Muscle layer of duodenum (tissue), 2 donors: ENCODE data around the gene SETD6.

Experiments used
- H3K27ac ChIP-seq: one replicate; pipeline ENCODE4 v1.7.0; 2013; ENCODE audit warnings: mild to moderate bottlenecking, low read length
- H3K27me3 ChIP-seq: one replicate; pipeline ENCODE4 v1.7.0; 2013; ENCODE audit warnings: low read depth, mild to moderate bottlenecking, control low read depth, low read length
- H3K36me3 ChIP-seq, 2 donors: one replicate each; pipeline ENCODE4 v1.7.0; 2013; ENCODE audit warnings: low read length in 2 of 2, control low read depth in 1 of 2, mild to moderate bottlenecking in 1 of 2; ENCODE audit not compliant: insufficient read depth in 2 of 2, control insufficient read depth in 1 of 2
- H3K4me1 ChIP-seq, 2 donors: one replicate each; pipeline ENCODE4 v1.7.0; 2013; ENCODE audit warnings: low read length in 2 of 2, mild to moderate bottlenecking in 2 of 2, control low read depth in 1 of 2, moderate library complexity in 1 of 2; ENCODE audit not compliant: insufficient read depth in 2 of 2, control insufficient read depth in 1 of 2
- H3K4me3 ChIP-seq, 2 donors: one replicate each; pipeline ENCODE4 v1.7.0; 2013; ENCODE audit warnings: low read length in 2 of 2, low read depth in 1 of 2, mild to moderate bottlenecking in 1 of 2
- H3K9me3 ChIP-seq, 2 donors: one replicate each; pipeline ENCODE4 v1.7.0; 2013; ENCODE audit warnings: low read length in 2 of 2, control low read depth in 1 of 2, mild to moderate bottlenecking in 1 of 2; ENCODE audit not compliant: control insufficient read depth in 1 of 2
- donor health status: healthy.

Gene SETD6, protein sequence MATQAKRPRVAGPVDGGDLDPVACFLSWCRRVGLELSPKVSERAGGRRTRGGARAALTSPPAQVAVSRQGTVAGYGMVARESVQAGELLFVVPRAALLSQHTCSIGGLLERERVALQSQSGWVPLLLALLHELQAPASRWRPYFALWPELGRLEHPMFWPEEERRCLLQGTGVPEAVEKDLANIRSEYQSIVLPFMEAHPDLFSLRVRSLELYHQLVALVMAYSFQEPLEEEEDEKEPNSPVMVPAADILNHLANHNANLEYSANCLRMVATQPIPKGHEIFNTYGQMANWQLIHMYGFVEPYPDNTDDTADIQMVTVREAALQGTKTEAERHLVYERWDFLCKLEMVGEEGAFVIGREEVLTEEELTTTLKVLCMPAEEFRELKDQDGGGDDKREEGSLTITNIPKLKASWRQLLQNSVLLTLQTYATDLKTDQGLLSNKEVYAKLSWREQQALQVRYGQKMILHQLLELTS

DNA sequence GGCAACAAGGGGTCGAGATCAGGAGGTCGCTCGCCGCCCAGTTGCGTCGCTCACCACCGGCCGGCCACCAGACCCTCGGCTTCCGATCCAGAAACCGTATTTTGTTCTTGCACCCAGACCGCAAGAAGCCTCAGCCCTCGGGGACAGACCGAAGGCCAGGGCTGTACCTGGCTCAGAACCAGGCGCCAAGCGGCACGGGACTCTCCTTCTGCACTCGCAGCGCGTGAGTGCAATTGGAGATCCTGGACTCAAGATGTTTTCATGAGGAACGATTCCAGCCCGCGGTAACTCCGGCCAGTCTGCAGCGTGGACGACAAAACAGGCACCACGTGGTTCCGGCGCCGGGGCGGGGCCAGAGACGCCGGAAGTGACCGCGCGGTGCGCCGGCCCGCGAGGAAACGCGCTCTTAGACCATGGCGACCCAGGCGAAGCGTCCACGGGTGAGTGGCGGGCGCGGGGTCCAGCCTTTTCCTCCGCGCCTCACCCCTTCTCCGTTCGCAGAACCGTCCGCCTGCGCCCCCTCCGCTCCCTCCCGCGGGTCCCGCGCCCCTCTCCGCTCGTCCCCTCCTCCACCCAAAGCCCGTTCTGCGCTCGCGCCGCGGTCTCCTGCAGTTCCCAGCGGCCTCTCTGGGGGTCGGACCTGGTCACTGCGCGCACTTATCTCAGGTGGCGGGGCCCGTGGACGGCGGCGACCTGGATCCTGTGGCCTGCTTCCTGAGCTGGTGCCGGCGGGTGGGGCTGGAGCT is at the start of gene SETD6:
Gene SETD6, plus strand, starts transcription at position 393 of the 746 bp plus-strand sequence. Its CDS starts 21 bp downstream, at position 414.
- peak within 1 kb of the TSS; percentile 81 to 92 for H3K4me3 ChIP-seq
- peak within 1 kb of the TSS; percentile 36 for H3K27ac ChIP-seq
- H3K36me3 ChIP-seq: peaks cover 19 to 30% of the 10 kb centered on the region in 2 donors

DNA sequence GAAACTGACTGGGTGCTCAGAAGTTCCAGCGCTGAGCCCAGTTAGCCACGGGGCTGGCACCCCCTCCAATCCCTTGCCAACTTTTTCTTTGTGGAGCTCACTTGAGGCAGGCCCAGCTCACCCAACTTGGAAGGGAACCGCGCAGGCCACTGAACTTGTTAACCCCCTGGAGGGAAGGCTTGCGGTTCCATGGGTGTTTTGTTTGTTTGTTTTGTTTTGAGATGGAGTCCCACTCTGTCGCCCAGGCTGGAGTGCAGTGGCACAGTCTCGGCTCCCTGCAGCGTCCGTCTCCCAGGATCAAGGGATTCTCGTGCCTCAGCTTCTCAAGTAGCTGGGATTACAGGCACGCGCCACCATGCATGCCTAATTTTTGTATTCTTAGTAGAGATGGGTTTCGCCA is 49.5 kb upstream of the SETD6 start:
- Histone ChIP-seq H3K27me3 (peaks cover 25% of the 10 kb centered on the region), H3K27ac (no peak overlapping the region), H3K4me3 (no peak overlapping the region), H3K4me1 (peaks cover 0 to 18% of the 10 kb centered on the region in 2 donors), H3K9me3 (no peaks in the 10 kb centered on the region), H3K36me3 (no peaks in the 10 kb centered on the region)

More for the DNA sequence above, at the start of gene SETD6:
- Histone ChIP-seq H3K9me3 (no peaks in the 10 kb centered on the region), H3K27me3 (no peaks in the 10 kb centered on the region), H3K4me1 (peaks cover 4 to 17% of the 10 kb centered on the region in 2 donors)

DNA sequence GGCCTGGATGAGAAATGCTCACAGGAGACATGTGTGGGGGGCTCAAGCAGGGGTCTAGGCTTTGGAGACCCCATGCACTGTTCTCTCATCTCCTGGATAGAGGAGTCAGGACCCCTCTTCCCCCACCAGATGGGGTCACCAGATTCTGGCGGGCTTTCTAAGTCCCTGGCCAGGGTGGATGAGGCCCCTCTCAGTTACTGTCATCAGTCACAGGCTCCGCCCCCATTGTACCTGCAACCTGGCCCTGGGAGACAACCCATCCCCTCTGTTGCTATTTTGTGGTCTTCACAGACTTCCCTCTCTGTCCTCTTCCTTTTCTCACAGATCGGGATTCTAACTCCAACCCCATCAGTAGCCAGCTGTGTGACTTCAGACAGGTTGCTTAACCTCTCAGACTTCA is 48.9 kb upstream of the SETD6 start:
- Histone ChIP-seq H3K4me3 (no peak overlapping the region), H3K27ac (no peak overlapping the region)

DNA sequence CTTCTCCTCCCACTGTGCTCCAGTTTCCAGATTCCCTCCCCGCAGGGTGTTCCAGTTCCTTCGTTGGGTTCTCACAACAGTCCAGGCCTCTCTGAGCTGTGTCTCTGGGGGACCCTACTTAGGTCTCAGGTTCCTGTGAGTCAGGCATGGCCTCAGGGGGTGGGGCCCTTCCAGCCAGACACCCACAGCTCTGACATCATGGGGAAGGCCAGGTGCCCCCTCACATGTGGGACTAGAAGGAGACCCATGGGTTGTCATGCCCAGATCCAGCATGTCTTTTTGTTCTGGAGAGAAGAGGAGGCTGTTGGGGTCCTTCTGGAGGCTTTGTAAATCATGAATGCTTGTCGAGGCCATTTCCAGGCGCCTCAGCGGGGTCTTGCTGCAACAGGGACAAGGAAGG is 47.4 kb upstream of the SETD6 start:
- no peak overlapping the region for H3K4me3 ChIP-seq
- peaks cover 0 to 18% of the 10 kb centered on the region in 2 donors for H3K4me1 ChIP-seq
- H3K9me3 ChIP-seq: no peaks in the 10 kb centered on the region
- no peaks in the 10 kb centered on the region for H3K36me3 ChIP-seq
- peaks cover 15% of the 10 kb centered on the region for H3K27me3 ChIP-seq
- no peak overlapping the region for H3K27ac ChIP-seq

More for the DNA sequence above, 48.9 kb upstream of the SETD6 start:
- peaks cover 25% of the 10 kb centered on the region for H3K27me3 ChIP-seq
- peaks cover 0 to 18% of the 10 kb centered on the region in 2 donors for H3K4me1 ChIP-seq
- H3K36me3 ChIP-seq: no peaks in the 10 kb centered on the region
- H3K9me3 ChIP-seq: no peaks in the 10 kb centered on the region

DNA sequence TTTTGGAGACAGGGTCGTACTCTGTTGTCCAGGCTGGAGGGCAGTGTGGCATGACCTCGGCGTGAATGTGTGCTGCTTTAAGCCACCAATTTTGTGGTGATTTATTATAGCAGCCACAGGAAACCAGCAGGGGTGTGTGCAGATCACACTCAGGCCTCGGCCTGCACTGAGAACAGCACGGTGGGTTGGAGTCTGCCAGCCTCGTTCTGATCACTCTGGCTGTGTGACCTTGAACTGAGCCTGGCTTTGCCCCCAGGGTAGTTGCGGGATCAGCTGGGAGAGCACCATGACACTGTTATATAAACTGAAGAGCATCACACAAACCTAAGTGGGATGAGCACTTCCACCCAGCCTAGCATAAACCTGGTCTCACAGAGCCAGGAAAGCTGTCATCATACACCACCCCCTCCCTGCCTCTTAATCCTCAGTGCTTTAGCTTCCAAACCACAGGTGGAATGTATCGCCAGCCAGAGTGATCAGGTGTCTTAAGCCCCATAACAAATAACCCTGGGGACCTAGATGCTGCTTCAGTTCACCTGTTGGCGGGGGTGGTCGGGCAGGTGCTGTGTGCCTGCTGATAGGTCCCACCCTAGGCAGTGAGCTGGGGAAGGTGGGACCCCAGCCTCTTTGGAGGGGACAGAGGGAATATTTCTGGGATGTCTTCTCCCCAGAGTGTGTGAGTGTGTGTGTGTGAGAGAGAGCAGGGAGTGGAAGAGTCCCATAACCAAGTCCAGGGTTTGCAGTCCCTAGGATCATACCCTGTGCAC is 43.9 kb upstream of the SETD6 start:
- no peak overlapping the region for H3K4me3 ChIP-seq
- H3K4me1 ChIP-seq: no peaks in the 10 kb centered on the region
- no peaks in the 10 kb centered on the region for H3K9me3 ChIP-seq
- no peaks in the 10 kb centered on the region for H3K36me3 ChIP-seq
- no peak overlapping the region for H3K27ac ChIP-seq
- no peaks in the 10 kb centered on the region for H3K27me3 ChIP-seq

DNA sequence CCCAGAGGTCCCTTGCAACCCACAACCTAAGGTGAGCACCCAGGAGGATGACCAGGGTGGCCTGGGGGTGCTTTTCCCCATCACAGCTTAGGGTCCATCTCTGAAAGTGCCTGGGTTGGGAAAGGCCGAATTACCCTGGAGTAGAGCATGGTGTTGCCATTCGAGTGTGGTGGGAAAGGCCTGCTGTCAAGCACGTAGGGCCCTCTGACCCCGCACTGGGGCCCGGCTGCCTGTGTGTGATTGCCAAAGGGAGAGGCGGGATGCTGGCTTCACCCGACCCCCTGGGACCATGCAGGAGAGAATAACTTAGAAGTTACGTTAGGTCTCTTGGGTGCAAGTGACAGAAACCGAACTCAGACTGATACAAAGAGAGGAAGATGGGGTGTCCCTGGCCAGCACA is 43.1 kb upstream of the SETD6 start:
- Histone ChIP-seq H3K9me3 (no peaks in the 10 kb centered on the region), H3K4me1 (no peaks in the 10 kb centered on the region), H3K27ac (no peak overlapping the region), H3K4me3 (no peak overlapping the region), H3K27me3 (no peaks in the 10 kb centered on the region), H3K36me3 (no peaks in the 10 kb centered on the region)

DNA sequence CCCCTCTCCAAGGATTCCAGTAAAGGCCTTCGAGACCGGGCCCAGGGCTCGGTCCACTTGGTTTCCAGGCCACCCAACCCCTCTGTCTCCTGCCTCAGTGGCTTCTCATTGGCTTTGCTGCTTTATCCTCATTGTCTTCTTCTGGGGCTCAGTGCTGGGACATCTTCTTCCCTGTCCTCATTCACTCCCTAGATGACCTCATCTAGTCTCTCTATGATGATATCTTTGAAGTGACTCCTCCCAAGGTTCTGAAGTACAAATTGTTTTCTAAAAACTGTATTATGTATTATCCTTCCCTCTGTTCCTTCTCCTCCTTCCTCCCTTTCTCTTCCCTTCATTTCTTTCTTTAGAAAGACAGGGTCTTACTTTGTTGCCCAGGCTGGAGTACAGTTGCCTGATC is 42.5 kb upstream of the SETD6 start:
- H3K36me3 ChIP-seq: no peaks in the 10 kb centered on the region
- no peaks in the 10 kb centered on the region for H3K9me3 ChIP-seq
- no peak overlapping the region for H3K27ac ChIP-seq
- no peaks in the 10 kb centered on the region for H3K27me3 ChIP-seq
- H3K4me1 ChIP-seq: no peaks in the 10 kb centered on the region
- no peak overlapping the region for H3K4me3 ChIP-seq

DNA sequence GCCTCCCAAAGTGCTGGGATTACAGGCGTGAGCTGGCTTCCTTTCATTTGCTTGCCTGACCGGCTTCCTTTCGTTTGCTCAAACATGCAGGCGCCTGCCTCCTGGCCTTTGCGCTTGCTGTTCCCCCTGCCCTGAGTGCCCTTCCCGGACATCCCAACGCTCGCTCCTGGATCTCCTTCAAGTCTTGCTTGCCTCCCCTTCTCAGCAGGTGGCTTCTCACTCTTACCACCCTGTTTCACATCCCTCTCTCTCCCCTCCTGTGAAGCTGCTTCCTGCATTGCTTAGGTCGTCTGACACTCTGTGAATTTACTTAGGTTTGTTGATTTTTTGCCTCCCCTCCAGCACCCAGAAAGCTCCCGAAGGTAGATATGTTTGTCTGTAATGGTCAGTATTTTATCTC is 41.0 kb upstream of the SETD6 start:
- H3K4me1 ChIP-seq: no peaks in the 10 kb centered on the region
- no peak overlapping the region for H3K27ac ChIP-seq
- no peaks in the 10 kb centered on the region for H3K27me3 ChIP-seq

DNA sequence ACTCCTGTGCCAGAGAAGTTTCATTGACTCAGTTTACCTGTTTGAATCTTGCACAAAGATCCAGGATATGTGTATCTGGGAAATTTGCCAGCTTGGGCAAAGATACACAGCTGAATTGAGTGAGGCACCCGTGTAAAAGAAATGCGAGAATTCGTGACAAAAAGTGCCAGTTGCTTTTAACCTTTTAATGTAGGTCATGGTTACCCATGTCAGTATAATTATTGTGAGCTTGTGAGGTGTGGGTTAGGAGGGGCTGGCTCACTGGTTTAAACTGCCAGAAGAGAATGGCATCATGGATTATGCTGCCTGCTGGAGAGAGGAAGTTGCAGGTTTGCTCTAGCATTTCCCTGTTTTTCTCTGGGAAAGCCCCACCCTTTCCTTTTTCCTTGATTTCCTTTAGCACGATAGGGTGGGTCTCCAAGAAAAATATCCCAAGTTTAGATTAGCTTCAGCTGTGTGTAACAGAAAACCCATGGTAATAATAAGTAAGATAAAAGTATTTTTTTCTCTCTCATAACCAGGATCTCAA is 40.2 kb upstream of the SETD6 start:
- Histone ChIP-seq H3K4me1 (no peaks in the 10 kb centered on the region), H3K27ac (no peak overlapping the region), H3K9me3 (no peaks in the 10 kb centered on the region), H3K36me3 (no peaks in the 10 kb centered on the region), H3K27me3 (no peaks in the 10 kb centered on the region), H3K4me3 (no peak overlapping the region)

More for the DNA sequence above, 41.0 kb upstream of the SETD6 start:
- Histone ChIP-seq H3K9me3 (no peaks in the 10 kb centered on the region), H3K4me3 (no peak overlapping the region), H3K36me3 (no peaks in the 10 kb centered on the region)

DNA sequence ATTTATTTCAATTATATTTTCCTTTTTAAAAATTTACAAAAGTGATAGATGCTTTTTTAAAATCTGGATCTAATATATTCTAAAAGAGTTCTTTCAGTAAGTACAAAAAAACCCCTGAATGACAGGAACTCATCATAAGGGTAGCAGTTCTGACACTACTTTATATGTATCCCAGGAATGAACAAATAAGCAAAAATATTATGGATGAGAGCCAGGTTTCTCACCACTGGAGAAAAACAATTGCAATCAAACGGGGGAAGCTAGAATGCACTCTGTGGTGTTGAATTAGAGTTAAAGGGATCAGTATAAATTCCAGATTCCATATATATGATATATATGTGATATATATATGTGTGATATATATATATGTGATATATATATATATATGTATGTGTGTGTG is 38.5 kb upstream of the SETD6 start:
- Histone ChIP-seq H3K27me3 (no peaks in the 10 kb centered on the region), H3K36me3 (no peaks in the 10 kb centered on the region), H3K27ac (no peak overlapping the region), H3K9me3 (no peaks in the 10 kb centered on the region), H3K4me1 (no peaks in the 10 kb centered on the region), H3K4me3 (no peak overlapping the region)

DNA sequence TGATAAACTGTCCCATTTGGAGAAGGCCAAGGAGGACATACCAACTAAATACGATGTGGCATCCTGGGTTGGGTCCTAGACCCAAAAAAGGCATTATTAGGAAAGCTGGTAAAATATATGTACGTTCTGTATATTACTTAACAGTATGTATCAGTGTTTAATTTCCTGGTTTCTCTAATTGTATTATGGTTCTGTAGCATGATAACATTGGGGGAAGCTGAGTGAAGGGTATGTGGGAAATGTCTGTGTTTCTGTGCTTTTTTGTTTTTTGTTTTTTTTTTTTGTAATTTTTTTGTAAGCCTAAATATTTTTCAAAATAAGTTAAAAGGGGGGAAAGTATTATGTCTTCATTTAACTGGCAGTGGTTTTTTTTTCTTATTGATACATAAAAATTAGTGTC is 36.9 kb upstream of the SETD6 start:
- no peaks in the 10 kb centered on the region for H3K27me3 ChIP-seq
- H3K9me3 ChIP-seq: no peaks in the 10 kb centered on the region
- no peaks in the 10 kb centered on the region for H3K4me1 ChIP-seq
- H3K36me3 ChIP-seq: no peaks in the 10 kb centered on the region
- no peak overlapping the region for H3K4me3 ChIP-seq
- H3K27ac ChIP-seq: no peak overlapping the region
